GM23248 (cell line): ENCODE measurements around the gene RNF149.

Source experiments
- EZH2 ChIP-seq: fragments of 200-600 bp; sonication (generic); IDR thresholded peaks from 2 replicates; pipeline ENCODE4 v1.6.1; 2018; ENCODE audit warnings: antibody characterized with exemption, mild to moderate bottlenecking; ENCODE audit not compliant: insufficient read depth, poor library complexity, severe bottlenecking
- EZH2phosphoT487 ChIP-seq: fragments of 200-600 bp; sonication (generic); IDR thresholded peaks from 2 replicates; pipeline ENCODE4 v1.6.1; 2018; ENCODE audit warnings: antibody characterized with exemption, moderate library complexity, mild to moderate bottlenecking, low read depth; ENCODE audit not compliant: insufficient read depth

DNA sequence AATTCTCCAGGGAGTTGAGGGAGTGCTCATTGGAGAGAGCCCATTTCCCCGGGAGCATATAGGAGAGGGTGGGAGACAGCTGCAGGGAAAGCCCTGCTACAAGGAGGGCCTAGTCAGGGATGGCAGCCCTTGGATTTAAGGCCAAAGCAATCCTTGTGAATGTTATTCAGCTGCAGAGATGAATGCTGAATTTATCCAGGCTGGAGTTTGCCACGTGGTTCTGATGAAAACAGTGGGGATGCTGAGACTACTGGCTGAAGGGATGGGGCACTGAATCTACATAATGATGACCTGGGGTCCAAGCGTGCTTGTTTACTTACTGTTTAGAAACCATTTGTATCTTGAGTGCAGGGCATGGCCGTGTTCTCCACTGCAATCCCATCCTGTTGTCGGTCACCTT lies 35.6 kb upstream of the RNF149 start:
- TF ChIP-seq EZH2, result no peak
- TF ChIP-seq EZH2phosphoT487, result no peak
